C4-2B (cell line): ENCODE data around the gene LTBP1.
"Not testable (repeated sequence)": the region's sequence is repeated elsewhere in the genome, so short reads cannot be mapped to it uniquely, and the experiment has no call there.

Experiments used
- ZFX ChIP-seq: fragments of 450-650 bp; IDR thresholded peaks from 2 replicates; pipeline ENCODE4 v1.6.1; 2017
- TF ChIP-seq, protein P1 (sequence below): fragments of 450-650 bp; conservative IDR thresholded peaks from 2 replicates; pipeline ENCODE4 v1.5.1; 2017; ENCODE audit warnings: mild to moderate bottlenecking

DNA sequence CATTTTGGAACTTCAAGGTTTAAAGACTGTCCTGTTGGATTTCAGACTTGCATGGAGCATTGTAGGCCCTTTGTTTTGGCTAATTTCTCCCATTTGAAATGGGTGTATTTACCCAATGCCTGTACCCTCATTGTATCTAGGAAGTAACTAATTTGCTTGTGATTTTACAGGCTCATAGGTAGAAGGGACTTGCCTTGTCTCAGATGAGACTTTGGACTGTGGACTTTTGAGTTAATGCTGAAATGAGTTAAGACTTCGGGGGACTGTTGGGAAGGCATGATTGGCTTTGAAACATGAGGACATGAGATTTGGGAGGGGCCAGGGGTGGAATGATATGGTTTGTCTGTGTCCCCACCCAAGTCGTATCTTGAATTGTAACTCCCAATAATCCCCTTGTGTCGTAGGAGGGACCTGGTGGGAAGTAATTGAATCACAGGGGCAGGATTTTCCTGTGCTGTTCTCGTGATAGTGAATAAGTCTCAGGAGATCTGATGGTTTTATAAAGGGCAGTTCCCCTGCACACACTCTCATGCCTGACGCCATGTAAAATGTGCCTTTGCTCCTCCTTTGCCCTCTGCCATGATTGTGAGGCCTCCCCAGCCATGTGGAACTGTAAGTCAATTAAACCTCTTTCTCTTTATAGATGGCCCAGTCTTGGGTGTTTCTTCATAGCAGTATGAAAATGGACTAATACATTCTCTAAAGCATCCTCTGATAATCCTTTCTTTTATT is 36.6 kb downstream of the LTBP1 start:
- TF ChIP-seq, protein P1, sequence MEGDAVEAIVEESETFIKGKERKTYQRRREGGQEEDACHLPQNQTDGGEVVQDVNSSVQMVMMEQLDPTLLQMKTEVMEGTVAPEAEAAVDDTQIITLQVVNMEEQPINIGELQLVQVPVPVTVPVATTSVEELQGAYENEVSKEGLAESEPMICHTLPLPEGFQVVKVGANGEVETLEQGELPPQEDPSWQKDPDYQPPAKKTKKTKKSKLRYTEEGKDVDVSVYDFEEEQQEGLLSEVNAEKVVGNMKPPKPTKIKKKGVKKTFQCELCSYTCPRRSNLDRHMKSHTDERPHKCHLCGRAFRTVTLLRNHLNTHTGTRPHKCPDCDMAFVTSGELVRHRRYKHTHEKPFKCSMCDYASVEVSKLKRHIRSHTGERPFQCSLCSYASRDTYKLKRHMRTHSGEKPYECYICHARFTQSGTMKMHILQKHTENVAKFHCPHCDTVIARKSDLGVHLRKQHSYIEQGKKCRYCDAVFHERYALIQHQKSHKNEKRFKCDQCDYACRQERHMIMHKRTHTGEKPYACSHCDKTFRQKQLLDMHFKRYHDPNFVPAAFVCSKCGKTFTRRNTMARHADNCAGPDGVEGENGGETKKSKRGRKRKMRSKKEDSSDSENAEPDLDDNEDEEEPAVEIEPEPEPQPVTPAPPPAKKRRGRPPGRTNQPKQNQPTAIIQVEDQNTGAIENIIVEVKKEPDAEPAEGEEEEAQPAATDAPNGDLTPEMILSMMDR, result not testable (repeated sequence)
- not testable (repeated sequence) for TF ChIP-seq ZFX
